Stimulated activated CD8-positive, alpha-beta memory T cell treated with anti-CD3 and anti-CD28 coated beads, Interleukin-15, amount 100 ng/mL, for 24 hours (primary cell): ENCODE results near the gene GABBR2.

Experiments
- DNase-seq: peaks from one replicate; pipeline ENCODE4 v3.0.0-alpha.2; 2020; ENCODE audit warnings: low read depth

Gene GABBR2

GRCh38 chr9:98720402-98720801, 11.7 kb upstream of the GABBR2 start:
- no peak for DNase-seq

- no peak for DNase-seq
These were observed 10.3 kb upstream of the GABBR2 start for GRCh38 chr9:98719055-98719454.

GRCh38 chr9:98714833-98715232, 6.1 kb upstream of the GABBR2 start:
- no peak for DNase-seq

GRCh38 chr9:98712987-98713386, 4.3 kb upstream of the GABBR2 start:
- DNase-seq = no peak

- DNase-seq = no peak
These were observed 1.5 kb upstream of the GABBR2 start for GRCh38 chr9:98709968-98710965.

GRCh38 chr9:98708103-98708932, 417 bp downstream of the GABBR2 start:
- no peak for DNase-seq

- no peak for DNase-seq
These were observed 1.3 kb downstream of the GABBR2 start for GRCh38 chr9:98707166-98708102.

GRCh38 chr9:98706651-98707165, 2.0 kb downstream of the GABBR2 start:
- DNase-seq = no peak

GRCh38 chr9:98702835-98703380, 5.8 kb downstream of the GABBR2 start:
- no peak for DNase-seq

- no peak for DNase-seq
These were observed 6.4 kb downstream of the GABBR2 start for GRCh38 chr9:98702340-98702739.

GRCh38 chr9:98701576-98701975, 7.2 kb downstream of the GABBR2 start:
- DNase-seq = no peak

- DNase-seq = no peak
These were observed 7.9 kb downstream of the GABBR2 start for GRCh38 chr9:98700801-98701200.

GRCh38 chr9:98698856-98699255, 9.9 kb downstream of the GABBR2 start:
- no peak for DNase-seq

GRCh38 chr9:98694943-98695342, 13.8 kb downstream of the GABBR2 start:
- DNase-seq = no peak

GRCh38 chr9:98692392-98692791, 16.3 kb downstream of the GABBR2 start:
- DNase-seq = no peak

- no peak for DNase-seq
These were observed 16.8 kb downstream of the GABBR2 start for GRCh38 chr9:98691890-98692289.

- DNase-seq = no peak
These were observed 18.0 kb downstream of the GABBR2 start for GRCh38 chr9:98690686-98691085.

- no peak for DNase-seq
These were observed 19.8 kb downstream of the GABBR2 start for GRCh38 chr9:98688710-98689495.

- no peak for DNase-seq
These were observed 20.8 kb downstream of the GABBR2 start for GRCh38 chr9:98687911-98688310.
